Pancreas (tissue), 10 donors: ENCODE results near the gene CIB4. TPM values are rescaled to one million over a fixed set of nuclear protein-coding genes. Genes with fewer than 3 reads are reported as not detected.
A peak's percentile ranks its signal among the peaks of the same experiment; 100 is the strongest.

Experiments
- ATAC-seq, 4 donors: fragments of 200-7000 bp; cut with Tn5 transposase; one replicate each; pipeline versions ENCODE4 v1.8.0 to v1.9.1; 2020; ENCODE audit warnings: mild to moderate bottlenecking in 4 of 4, moderate library complexity in 4 of 4
- DNase-seq, 6 donors: peaks; one replicate each; pipeline ENCODE4 v3.0.0-alpha.2; 2020
- FAIRE-seq: peaks from 2 replicates; lab custom pipeline; 2012; peaks lifted over from hg19 to GRCh38; lab: Jason Lieb, UNC
- H3K27ac ChIP-seq, 4 donors: fragments of 200-600 bp; sonication (generic); 1 replicate in 3 of 4; 2 replicates in 1 of 4; pipeline versions ENCODE4 v1.5.0 to v1.8.0; 2020
- H3K27me3 ChIP-seq, 4 donors: fragments of 200-600 bp; one replicate each; pipeline ENCODE4 v1.8.0; 2021
- H3K36me3 ChIP-seq, 3 donors: fragments of 200-600 bp; sonication (generic) in 1 of 3; one replicate each; pipeline versions ENCODE4 v1.5.0 to v1.8.0; 2020 to 2021
- H3K4me1 ChIP-seq, 3 donors: fragments of 200-600 bp; one replicate each; pipeline ENCODE4 v1.8.0; 2021
- H3K4me3 ChIP-seq, 4 donors: fragments of 200-600 bp; sonication (generic) in 2 of 4; one replicate each; pipeline versions ENCODE4 v1.5.0 to v1.8.0; 2020 to 2021
- H3K9me3 ChIP-seq, 4 donors: fragments of 200-600 bp; one replicate each; pipeline ENCODE4 v1.8.0; 2021
- WGBS, 2 donors: extraction: QIAGEN DNeasy Blood & Tissue Kit; methylation state at CpG; one replicate each; pipeline ENCODE4 v1.1.7; 2013; 5-methylcytosine and 5-hydroxymethylcytosine counted together
- intact Hi-C, 3 donors: fragments of 100-400 bp; cut with DNase I; formaldehyde crosslinking; loops; one replicate each; pipeline versions ENCODE4 v1.11.1 to v1.14.2; 2022
- polyA plus RNA-seq, 2 donors: library from polyadenylated mRNA; stranded (reverse); fragments of 200-250 nt; gene quantifications; one replicate each; pipeline ENCODE4 v1.2.3, GENCODE V29; 2013
- total RNA-seq, 6 donors: library from RNA; stranded (reverse); fragmentation: NEBNext Ultra II Directional in 4 of 6; extraction: Animal tissue kit (Norgen Biotek cat#: 25700) in 4 of 6; gene quantifications; one replicate each; pipeline versions ENCODE4 v1.2.1 to v1.2.4, GENCODE V29; 2021 to 2023
- TF ChIP-seq, protein P1 (sequence below), 4 donors: fragments of 200-600 bp; sonication (generic) in 3 of 4; IDR thresholded peaks; one replicate each; pipeline versions ENCODE4 v1.5.0 to v1.8.0; 2021; ENCODE audit warnings: antibody characterized with exemption in 4 of 4
- donor health status: healthy with polysubstance abuse.
- donor health status: DM: no; HTN: no; CAD: no; lungs with moderate emphysema.
- donor health status: DM: no; HTN: no; CAD: no.
- donor health status: control.
- donor health status: control.
- donor health status: Bipolar disorder and iron deficiency.
- donor health status: DM: yes; HTN: yes; CAD: no.
- donor health status: DM: no; HTN: no; CAD: no.
- donor health status: DM: no; HTN: no; CAD: no.
- donor health status: DM: yes; HTN: yes; CAD: no.

Gene CIB4
- total and polyA plus RNA-seq, 8 donors = 0.19 to 0.62 (median 0.31) TPM; not detected in 3

DNA sequence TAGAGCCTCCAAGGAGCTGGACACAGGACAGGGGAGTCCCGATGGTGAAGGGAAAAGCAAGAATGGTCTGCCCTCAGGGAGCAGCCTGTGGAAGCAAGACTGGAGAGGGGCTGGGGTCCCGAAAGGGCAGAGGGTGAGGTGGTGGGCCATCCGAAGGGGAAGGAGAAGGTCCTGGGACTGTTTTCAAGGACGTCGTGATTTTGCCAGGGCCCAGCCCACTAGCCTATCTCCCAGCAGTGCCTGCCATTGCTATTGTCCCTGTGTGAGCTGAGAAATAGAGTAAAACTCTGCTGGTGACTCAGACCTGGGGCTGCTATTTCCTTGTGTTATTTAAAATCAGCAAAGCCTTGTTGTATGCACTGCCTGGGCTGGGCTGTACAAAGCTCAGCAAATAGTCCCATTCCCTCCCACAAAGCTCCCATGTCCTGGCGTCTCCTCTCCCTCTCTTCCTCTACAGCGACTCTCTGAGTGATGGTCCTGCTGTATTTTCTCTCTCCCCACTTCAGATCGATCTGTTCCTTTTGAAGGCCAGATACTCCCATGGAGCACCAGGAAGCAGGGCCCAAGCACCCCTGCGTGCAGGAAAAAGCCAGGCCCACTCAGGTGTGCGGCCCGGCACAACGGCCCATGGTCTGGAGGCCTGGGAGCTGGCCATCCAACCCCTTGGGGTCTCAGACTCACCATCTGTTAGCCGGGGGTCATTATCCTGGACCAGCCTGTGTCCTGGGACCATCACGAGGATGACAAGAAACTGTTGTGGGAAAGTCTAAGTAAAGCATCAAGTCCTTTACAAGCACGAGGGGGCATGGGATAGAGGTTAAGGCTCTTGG lies 98.3 kb downstream of the CIB4 start:
- Histone ChIP-seq H3K27me3 (no peaks in the 10 kb centered on the region), H3K36me3 (no peaks in the 10 kb centered on the region), H3K27ac (no peak overlapping the region), H3K9me3 (no peaks in the 10 kb centered on the region), H3K4me3 (no peak overlapping the region), H3K4me1 (peaks cover 0 to 5% (median 5%) of the 10 kb centered on the region in 3 donors)
- TF ChIP-seq, protein P1, sequence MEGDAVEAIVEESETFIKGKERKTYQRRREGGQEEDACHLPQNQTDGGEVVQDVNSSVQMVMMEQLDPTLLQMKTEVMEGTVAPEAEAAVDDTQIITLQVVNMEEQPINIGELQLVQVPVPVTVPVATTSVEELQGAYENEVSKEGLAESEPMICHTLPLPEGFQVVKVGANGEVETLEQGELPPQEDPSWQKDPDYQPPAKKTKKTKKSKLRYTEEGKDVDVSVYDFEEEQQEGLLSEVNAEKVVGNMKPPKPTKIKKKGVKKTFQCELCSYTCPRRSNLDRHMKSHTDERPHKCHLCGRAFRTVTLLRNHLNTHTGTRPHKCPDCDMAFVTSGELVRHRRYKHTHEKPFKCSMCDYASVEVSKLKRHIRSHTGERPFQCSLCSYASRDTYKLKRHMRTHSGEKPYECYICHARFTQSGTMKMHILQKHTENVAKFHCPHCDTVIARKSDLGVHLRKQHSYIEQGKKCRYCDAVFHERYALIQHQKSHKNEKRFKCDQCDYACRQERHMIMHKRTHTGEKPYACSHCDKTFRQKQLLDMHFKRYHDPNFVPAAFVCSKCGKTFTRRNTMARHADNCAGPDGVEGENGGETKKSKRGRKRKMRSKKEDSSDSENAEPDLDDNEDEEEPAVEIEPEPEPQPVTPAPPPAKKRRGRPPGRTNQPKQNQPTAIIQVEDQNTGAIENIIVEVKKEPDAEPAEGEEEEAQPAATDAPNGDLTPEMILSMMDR (IDR thresholded peaks at IDR 0.05) = no peak
- 74 to 81% methylated on average over 15 of the region's 15 CpGs for WGBS, 2 donors
- ATAC-seq (peak; percentile 8 to 57 (median 36)), FAIRE-seq (no peak), DNase-seq (peak in 1 of 6 donors; percentile 33)
- intact Hi-C loops = no loop called here

DNA sequence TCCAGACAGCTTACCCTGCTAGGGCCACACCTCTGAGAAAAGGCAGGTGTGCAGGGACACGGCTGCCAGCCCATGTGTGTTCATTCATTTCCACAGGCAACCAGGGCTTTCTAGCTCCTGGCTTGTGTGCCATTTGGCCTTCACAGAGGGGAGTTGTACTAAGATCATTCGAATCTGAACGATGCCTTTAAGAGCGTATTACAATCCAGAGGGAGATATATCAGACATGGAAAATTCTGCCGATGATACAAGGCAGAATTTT lies 99.0 kb downstream of the CIB4 start:
- peak; percentile 91 to 98 (median 94) for ATAC-seq
- Histone ChIP-seq H3K27me3 (no peaks in the 10 kb centered on the region), H3K4me3 (no peak overlapping the region), H3K36me3 (no peaks in the 10 kb centered on the region), H3K27ac (peak overlapping the region in 1 of 4 donors; percentile 12), H3K4me1 (peaks cover 0 to 5% (median 5%) of the 10 kb centered on the region in 3 donors), H3K9me3 (no peaks in the 10 kb centered on the region)
- WGBS, 2 donors = 31 to 32% methylated on average over 5 of the region's 5 CpGs
- DNase-seq = peak in 5 of 6 donors; percentile 51 to 63 (median 56)
- no peak for FAIRE-seq
- TF ChIP-seq, protein P1 (IDR thresholded peaks at IDR 0.05) = no peak
- intact Hi-C loops = no loop called here

DNA sequence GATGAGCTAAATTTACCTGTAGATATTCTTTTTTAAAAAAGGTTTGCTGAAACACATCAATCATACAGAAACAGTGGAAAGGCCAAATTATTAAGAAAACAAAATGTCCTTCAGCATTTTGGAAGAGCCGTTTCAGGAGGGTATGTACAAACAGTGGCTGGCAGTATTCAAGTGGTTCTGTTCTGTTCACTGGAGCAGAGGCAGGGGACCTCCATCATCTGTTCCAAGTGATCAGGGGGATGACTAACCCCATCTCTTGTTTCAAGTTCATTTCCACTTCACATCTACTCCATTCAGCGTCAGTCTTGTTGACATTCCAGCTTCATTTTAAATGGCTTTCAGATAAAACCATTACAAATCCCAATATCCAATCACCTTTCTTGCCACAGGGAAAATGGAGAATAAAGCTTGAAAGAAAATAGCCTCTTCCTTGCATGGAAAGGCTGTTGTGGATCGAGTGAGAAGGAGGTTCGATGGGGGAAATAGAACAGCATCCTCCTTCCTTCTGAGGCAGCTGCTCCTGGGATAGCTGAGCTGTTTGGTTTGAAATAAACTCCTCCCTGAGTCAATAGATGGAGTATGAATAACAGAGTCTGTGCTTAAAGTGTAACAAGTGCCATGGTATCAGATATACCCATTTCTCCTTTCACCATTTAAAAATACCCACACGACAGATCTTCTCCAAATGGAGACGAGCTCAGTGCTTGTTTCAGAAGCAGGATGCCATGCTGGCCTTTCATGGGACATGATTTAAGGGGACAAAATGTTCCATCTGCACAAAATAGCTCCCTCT lies 99.6 kb downstream of the CIB4 start:
- TF ChIP-seq, protein P1 (IDR thresholded peaks at IDR 0.05) = no peak
- Histone ChIP-seq H3K9me3 (no peaks in the 10 kb centered on the region), H3K36me3 (no peaks in the 10 kb centered on the region), H3K4me3 (no peak overlapping the region), H3K27ac (peak overlapping the region in 1 of 4 donors; percentile 12), H3K4me1 (peaks cover 0 to 5% (median 5%) of the 10 kb centered on the region in 3 donors), H3K27me3 (no peaks in the 10 kb centered on the region)
- no peak for FAIRE-seq
- peak; percentile 71 to 81 (median 76) for ATAC-seq
- 31 to 39% methylated on average over 6 of the region's 6 CpGs for WGBS, 2 donors
- no peak for DNase-seq
- intact Hi-C loops = no loop called here

DNA sequence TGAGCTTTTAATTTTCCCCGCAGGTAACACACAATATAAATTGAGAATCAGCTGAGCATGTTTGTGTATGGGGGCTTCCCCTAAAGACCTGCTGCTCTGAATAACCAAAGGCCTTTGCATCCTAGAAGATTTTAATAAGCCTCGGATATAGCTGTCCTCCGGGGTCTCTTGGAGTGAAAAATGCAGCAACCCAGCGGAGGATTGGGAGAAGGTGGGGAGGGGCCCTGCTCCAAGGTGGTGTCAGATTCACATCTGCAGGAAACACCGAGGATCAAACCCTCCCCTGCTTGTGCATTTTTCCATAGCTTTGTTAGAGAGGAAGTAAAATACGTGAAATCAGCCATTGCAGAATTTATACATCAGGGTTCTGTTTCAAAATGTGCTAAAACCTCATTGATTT lies 100.2 kb downstream of the CIB4 start:
- peaks cover 0 to 5% (median 5%) of the 10 kb centered on the region in 3 donors for H3K4me1 ChIP-seq
- WGBS, 2 donors = 69 to 73% methylated on average over 6 of the region's 6 CpGs
- ATAC-seq (no peak), FAIRE-seq (no peak), DNase-seq (peak in 1 of 6 donors; percentile 2)
- no peaks in the 10 kb centered on the region for H3K27me3 ChIP-seq
- H3K4me3 ChIP-seq = no peak overlapping the region
- H3K27ac ChIP-seq = no peak overlapping the region
- TF ChIP-seq, protein P1 (IDR thresholded peaks at IDR 0.05) = no peak
- no peaks in the 10 kb centered on the region for H3K9me3 ChIP-seq
- intact Hi-C loops = no loop called here
- no peaks in the 10 kb centered on the region for H3K36me3 ChIP-seq
